Measurements from ENCODE around the gene STX1A. TPM values are rescaled to one million over a fixed set of nuclear protein-coding genes. Genes with fewer than 3 reads are reported as not detected.
A peak's percentile ranks its signal among the peaks of the same experiment; 100 is the strongest.

Gene STX1A
- total and polyA plus RNA-seq, 2 of the 13 experiments (the other 11 are each of a cell fraction or from before 2014, with no cell fraction given) = 6.1 to 12.2 TPM

GRCh38 chr7:73683056-73683787 is 36.2 kb downstream of the STX1A start, which contains the start of the genes BUD23 and DNAJC30 (continued):
- TF ChIP-seq ATF4 (CRISPR knock-in tag; IDR thresholded peaks at IDR 0.05) (peak in 1 of 2 experiments; percentile 45; a peak in 1 of 4 replicates), AHDC1 (CRISPR knock-in tag; IDR thresholded peaks at IDR 0.05; ENCODE audit: borderline replicate concordance) (0 out of 2 replicates have a peak, but pooled peaks have one; percentile 22), IRF2 (CRISPR knock-in tag; IDR thresholded peaks at IDR 0.05) (no peak), TERF1 (CRISPR knock-in tag; IDR thresholded peaks at IDR 0.05) (no peak), NFKBIZ (CRISPR knock-in tag; IDR thresholded peaks at IDR 0.05) (0 out of 2 replicates have a peak, but pooled peaks have one; percentile 49), ZNF784 (CRISPR knock-in tag; IDR thresholded peaks at IDR 0.05; ENCODE audit: borderline replicate concordance) (no peak), RFXANK (CRISPR knock-in tag; IDR thresholded peaks at IDR 0.05) (no peak), ZNF841 (CRISPR knock-in tag; IDR thresholded peaks at IDR 0.05; ENCODE audit: borderline replicate concordance) (peak; percentile 50; the same call in 1 of the 2 replicates), SP4 (CRISPR knock-in tag; IDR thresholded peaks at IDR 0.05) (no peak; the same call in 1 of the 2 replicates), PBX3 (CRISPR knock-in tag; IDR thresholded peaks at IDR 0.05; ENCODE audit: borderline replicate concordance) (no peak), GZF1 (CRISPR knock-in tag; IDR thresholded peaks at IDR 0.05) (0 out of 2 replicates have a peak, but pooled peaks have one; percentile 15), ZNF274 (CRISPR knock-in tag; IDR thresholded peaks at IDR 0.05) (no peak), ZNF597 (CRISPR knock-in tag; IDR thresholded peaks at IDR 0.05) (no peak), HDAC6 (IDR thresholded peaks at IDR 0.05; ENCODE audit: low read depth, low read length) (no peak), ZNF549 (CRISPR knock-in tag; IDR thresholded peaks at IDR 0.05) (no peak), EP300 (IDR thresholded peaks at IDR 0.05; ENCODE audit: low read depth in 2 of 2, low read length in 2 of 2) (no peak), EP300 (CRISPR knock-in tag; IDR thresholded peaks at IDR 0.05; ENCODE audit: borderline replicate concordance) (no peak), NCOA5 (CRISPR knock-in tag; IDR thresholded peaks at IDR 0.05) (no peak)
